B cell (primary cell): ENCODE data around the gene DLG2. TPM values are rescaled to one million over a fixed set of nuclear protein-coding genes. Genes with fewer than 3 reads are reported as not detected.

Experiments
- ATAC-seq: fragments of 200-7000 bp; cut with Tn5 transposase; one replicate; pipeline ENCODE4 v1.10.0; 2021; ENCODE audit warnings: low read depth, mild to moderate bottlenecking, moderate number of reproducible peaks, moderate library complexity
- CTCF ChIA-PET: fragments of 350-600 bp; sonication (Branson Sonifier 250); formaldehyde crosslinking; loops from one replicate; lab custom pipeline; 2021; ENCODE audit warnings: antibody characterized with exemption, inconsistent platforms; lab: Charles Lee
- POLR2A ChIA-PET: fragments of 350-600 bp; sonication (Branson Sonifier 250); formaldehyde crosslinking; loops from one replicate; lab custom pipeline; 2021; ENCODE audit warnings: antibody characterized with exemption; lab: Charles Lee
- DNase-seq: peaks from one replicate; pipeline ENCODE4 v3.0.0; 2013
- H2AFZ ChIP-seq: 2 replicates; pipeline ENCODE4 v1.6.1; 2012; ENCODE audit warnings: mild to moderate bottlenecking, low read depth, low read length; ENCODE audit not compliant: insufficient read depth, poor library complexity, severe bottlenecking
- H3K27ac ChIP-seq, 2 donors: 1 replicate in 1 of 2; 2 replicates in 1 of 2; pipeline ENCODE4 v1.5.1; 2012 to 2013; ENCODE audit warnings: low read length in 2 of 2, mild to moderate bottlenecking in 2 of 2, moderate library complexity in 1 of 2
- H3K27me3 ChIP-seq, 4 experiments: fragments of 200-600 bp in 1 of 4; sonication (generic) in 1 of 4; replicated peaks in 1 of 4; 1 replicate in 2 of 4; 2 replicates in 2 of 4; pipeline versions ENCODE4 v1.6.1 to v1.7.0; 2013 to 2016; ENCODE audit warnings: low read length in 3 of 4, mild to moderate bottlenecking in 2 of 4, mixed read lengths in 1 of 4, moderate library complexity in 1 of 4; ENCODE audit not compliant: insufficient read depth in 4 of 4, control insufficient read depth in 3 of 4; ENCODE audit errors: control extremely low read depth in 1 of 4
- H3K36me3 ChIP-seq, 2 experiments: replicated peaks in 1 of 2; 1 replicate in 1 of 2; 2 replicates in 1 of 2; pipeline versions ENCODE4 v1.6.1 to v1.7.1; 2013; ENCODE audit warnings: low read length in 1 of 2; ENCODE audit not compliant: insufficient read depth in 2 of 2, control insufficient read depth in 1 of 2; ENCODE audit errors: control extremely low read depth in 1 of 2, extremely low read depth in 1 of 2
- H3K4me1 ChIP-seq, 2 donors: fragments of 200-600 bp in 1 of 2; sonication (generic) in 1 of 2; 1 replicate in 1 of 2; 2 replicates in 1 of 2; pipeline versions ENCODE4 v1.5.1 to v1.6.1; 2013 to 2017; ENCODE audit warnings: low read length in 2 of 2; ENCODE audit not compliant: control insufficient read depth in 2 of 2, insufficient read depth in 2 of 2
- H3K4me2 ChIP-seq: replicated peaks from 2 replicates; pipeline ENCODE3; 2012; ENCODE audit warnings: mild to moderate bottlenecking, low read depth, low read length; ENCODE audit not compliant: poor library complexity, severe bottlenecking
- H3K4me3 ChIP-seq, 5 experiments: fragments of 200-600 bp in 1 of 5; sonication (generic) in 1 of 5; 1 replicate in 3 of 5; 2 replicates in 2 of 5; pipeline versions ENCODE4 v1.5.1 to v1.7.0; 2011 to 2016; ENCODE audit warnings: low read length in 4 of 5, mild to moderate bottlenecking in 4 of 5, low read depth in 2 of 5, control low read depth in 1 of 5, moderate library complexity in 1 of 5; ENCODE audit not compliant: insufficient read depth in 1 of 5; ENCODE audit errors: control extremely low read depth in 1 of 5, extremely low read depth in 1 of 5
- H3K79me2 ChIP-seq: fragments of 200-600 bp; sonication (generic); one replicate; pipeline ENCODE4 v1.6.0; 2016; ENCODE audit warnings: low read length; ENCODE audit not compliant: control insufficient read depth, insufficient read depth
- H3K9ac ChIP-seq: fragments of 200-600 bp; sonication (generic); 2 replicates; pipeline ENCODE4 v1.6.1; 2017; ENCODE audit warnings: mild to moderate bottlenecking, low read length, moderate library complexity
- H3K9me3 ChIP-seq, 3 donors: one replicate each; pipeline versions ENCODE4 v1.6.1 to v1.7.1; 2013; ENCODE audit warnings: low read length in 2 of 3; ENCODE audit not compliant: control insufficient read depth in 2 of 3, insufficient read depth in 1 of 3; ENCODE audit errors: control extremely low read depth in 1 of 3
- H4K20me1 ChIP-seq: 2 replicates; pipeline ENCODE4 v1.6.0; 2012; ENCODE audit warnings: mild to moderate bottlenecking, low read length; ENCODE audit not compliant: insufficient read depth, control insufficient read depth, poor library complexity, severe bottlenecking
- H3K27ac Mint-ChIP-seq: one replicate; pipeline ENCODE4 v1.8.0; 2021; ENCODE audit warnings: mixed read lengths
- H3K27me3 Mint-ChIP-seq: one replicate; pipeline ENCODE4 v1.8.0; 2021; ENCODE audit warnings: mixed read lengths
- H3K4me1 Mint-ChIP-seq: one replicate; pipeline ENCODE4 v1.8.0; 2021; ENCODE audit warnings: mixed read lengths
- H3K4me3 Mint-ChIP-seq: one replicate; pipeline ENCODE4 v1.8.0; 2021; ENCODE audit warnings: mixed read lengths
- H3K9me3 Mint-ChIP-seq: one replicate; pipeline ENCODE4 v1.8.0; 2022; ENCODE audit warnings: mixed read lengths; ENCODE audit not compliant: insufficient read depth
- CTCF ChIP-seq: fragments of 200-600 bp; IDR thresholded peaks from one replicate; pipeline ENCODE4 v1.8.0; 2022; ENCODE audit warnings: antibody characterized with exemption, mild to moderate bottlenecking
- EZH2 ChIP-seq: IDR thresholded peaks from 2 replicates; pipeline ENCODE4 v1.6.1; 2012; ENCODE audit warnings: borderline replicate concordance, low read depth, mild to moderate bottlenecking, moderate library complexity, low read length; ENCODE audit not compliant: insufficient read depth, poor library complexity, severe bottlenecking
- WGBS: methylation state at CpG from one replicate; pipeline ENCODE4 v1.1.5; 2013; ENCODE audit warnings: missing lambda C conversion rate; ENCODE audit not compliant: insufficient coverage; 5-methylcytosine and 5-hydroxymethylcytosine counted together
- intact Hi-C: fragments of 100-400 bp; cut with micrococcal nuclease; formaldehyde crosslinking; loops from one replicate; pipeline ENCODE4 v1.10.0; 2022
- polyA plus RNA-seq: library from polyadenylated mRNA; depleted of rRNA; stranded (reverse); fragments of >200 nt; gene quantifications from 2 replicates; pipeline ENCODE4 v1.2.3, GENCODE V29; 2012
- total RNA-seq, 2 donors: library from RNA; stranded (reverse); fragments of 120-200 nt in 1 of 2; gene quantifications; 1 replicate in 1 of 2; 2 replicates in 1 of 2; pipeline versions ENCODE4 v1.2.3 to v1.2.4, GENCODE V29; 2013 to 2022

DLG2 gene
- total and polyA plus RNA-seq, 2 donors (not counting 1 experiment from before 2014, with no cell fraction given), result 0.54 to 5.4 TPM

DNA sequence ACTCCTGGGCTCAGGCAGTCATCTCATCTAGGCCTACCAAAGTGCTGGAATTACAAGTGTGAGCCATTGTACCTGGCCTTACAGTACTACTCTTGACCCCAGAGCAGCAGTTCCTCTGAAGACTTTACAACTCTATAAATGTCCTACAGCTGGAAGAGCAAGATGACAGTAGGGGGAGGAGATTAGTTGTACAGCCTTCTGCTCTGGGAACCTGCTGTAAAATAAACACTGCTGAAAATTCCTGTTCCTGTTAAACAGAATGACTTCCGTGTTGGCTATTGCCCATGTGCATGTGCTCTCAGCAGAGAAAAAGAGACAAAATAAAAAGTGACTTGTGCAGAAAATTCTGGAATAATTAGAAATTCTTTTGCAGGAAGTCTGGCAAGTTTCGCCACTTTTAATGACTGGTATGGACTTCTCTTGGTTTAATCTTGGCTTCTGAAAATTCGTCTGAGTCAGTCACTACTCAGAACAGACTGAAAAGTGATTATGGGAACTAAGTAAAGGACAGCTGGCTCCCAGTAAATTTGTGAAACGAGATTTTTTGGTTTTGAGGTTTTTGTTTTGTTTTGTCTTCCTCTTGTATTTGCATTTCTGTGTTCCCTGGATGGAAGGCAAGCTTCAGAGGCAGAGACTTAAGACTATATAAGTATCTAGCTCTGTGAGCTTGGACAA is 955.7 kb downstream of the DLG2 start:
- ATAC-seq, result no peak
- intact Hi-C loops, result no loop called here
- no peaks in the 10 kb centered on the region for H3K4me1 Mint-ChIP-seq
- Histone ChIP-seq H3K27me3 (no peaks in the 10 kb centered on the region), H3K4me2 (no peak overlapping the region), H3K9ac (no peak overlapping the region), H3K9me3 (no peaks in the 10 kb centered on the region), H3K36me3 (no peaks in the 10 kb centered on the region), H3K79me2 (no peaks in the 10 kb centered on the region), H2AFZ (no peak overlapping the region), H4K20me1 (no peaks in the 10 kb centered on the region), H3K4me1 (no peaks in the 10 kb centered on the region), H3K4me3 (no peak overlapping the region), H3K27ac (no peak overlapping the region)
- TF ChIP-seq CTCF (no peak), EZH2 (no peak)
- no peaks in the 10 kb centered on the region for H3K9me3 Mint-ChIP-seq
- ChIA-PET POLR2A (no interaction called here), CTCF (no interaction called here)
- WGBS, result 69% methylated on average over 4 of the region's 4 CpGs
- peaks cover 3% of the 10 kb centered on the region for H3K27me3 Mint-ChIP-seq
- no peak for DNase-seq
- no peak overlapping the region for H3K4me3 Mint-ChIP-seq
- H3K27ac Mint-ChIP-seq, result no peak overlapping the region

- H3K9ac ChIP-seq, result no peak overlapping the region
- no peak for TF ChIP-seq EZH2
- no peak for TF ChIP-seq CTCF
- no peaks in the 10 kb centered on the region for H4K20me1 ChIP-seq
- H3K4me3 ChIP-seq, result no peak overlapping the region
- no peaks in the 10 kb centered on the region for H3K79me2 ChIP-seq
- no peak overlapping the region for H2AFZ ChIP-seq
- intact Hi-C loops, result no loop called here
- H3K36me3 ChIP-seq, result no peaks in the 10 kb centered on the region
- ATAC-seq, result no peak
- no peaks in the 10 kb centered on the region for H3K9me3 Mint-ChIP-seq
- CTCF ChIA-PET, result no interaction called here
- H3K4me1 Mint-ChIP-seq, result no peaks in the 10 kb centered on the region
- POLR2A ChIA-PET, result no interaction called here
- H3K27ac ChIP-seq, result no peak overlapping the region
- H3K4me3 Mint-ChIP-seq, result no peak overlapping the region
- no peak overlapping the region for H3K4me2 ChIP-seq
- no peak for DNase-seq
- no peaks in the 10 kb centered on the region for H3K27me3 Mint-ChIP-seq
- H3K4me1 ChIP-seq, result no peaks in the 10 kb centered on the region
- WGBS, result 100% methylated on average over 2 of the region's 3 CpGs
- no peaks in the 10 kb centered on the region for H3K27me3 ChIP-seq
- H3K27ac Mint-ChIP-seq, result no peak overlapping the region
- H3K9me3 ChIP-seq, result no peaks in the 10 kb centered on the region
Observed at GRCh38 chr11:84663731-84664130, 963.4 kb downstream of the DLG2 start.
